SK-N-SH treated with all-trans-retinoic acid at 6 μM for 48 hours (cell line): Measurements from ENCODE around the gene SMCHD1.

Source experiments
- GLIS3 ChIP-seq: fragments of 250-450 bp; sonication (Bioruptor Pico); IDR thresholded peaks from 2 replicates; pipeline ENCODE4 v1.5.0; 2020; ENCODE audit warnings: mild to moderate bottlenecking, moderate library complexity
- OSR1 ChIP-seq: fragments of 250-450 bp; sonication (Bioruptor Pico); IDR thresholded peaks from 2 replicates; pipeline ENCODE4 v1.8.0; 2022; ENCODE audit warnings: moderate library complexity, mild to moderate bottlenecking, inconsistent platforms
- PPARA ChIP-seq: fragments of 250-450 bp; sonication (Bioruptor Pico); IDR thresholded peaks from 2 replicates; pipeline ENCODE4 v1.5.0; 2020; ENCODE audit warnings: mild to moderate bottlenecking, borderline replicate concordance
- RARB ChIP-seq: fragments of 250-450 bp; sonication (Bioruptor Pico); IDR thresholded peaks from 2 replicates; pipeline ENCODE4 v1.8.0; 2021; ENCODE audit warnings: mild to moderate bottlenecking, moderate library complexity
- TOX ChIP-seq: fragments of 250-450 bp; sonication (Bioruptor Pico); IDR thresholded peaks from 2 replicates; pipeline ENCODE4 v1.8.0; 2021; ENCODE audit warnings: mild to moderate bottlenecking, moderate library complexity, borderline replicate concordance
- ZFP30 ChIP-seq: fragments of 450-650 bp; formaldehyde crosslinking; IDR thresholded peaks from 2 replicates; pipeline ENCODE4 v1.5.0; 2022; ENCODE audit warnings: mild to moderate bottlenecking, moderate library complexity
- ZNF8 ChIP-seq: fragments of 450-650 bp; formaldehyde crosslinking; IDR thresholded peaks from 2 replicates; pipeline ENCODE4 v1.5.0; 2020; ENCODE audit warnings: mild to moderate bottlenecking, moderate library complexity
- TF ChIP-seq, protein P1 (sequence below): fragments of 250-450 bp; sonication (Bioruptor Pico); IDR thresholded peaks from 2 replicates; pipeline ENCODE4 v1.5.1; 2020; ENCODE audit warnings: low read depth, mild to moderate bottlenecking, moderate library complexity

DNA sequence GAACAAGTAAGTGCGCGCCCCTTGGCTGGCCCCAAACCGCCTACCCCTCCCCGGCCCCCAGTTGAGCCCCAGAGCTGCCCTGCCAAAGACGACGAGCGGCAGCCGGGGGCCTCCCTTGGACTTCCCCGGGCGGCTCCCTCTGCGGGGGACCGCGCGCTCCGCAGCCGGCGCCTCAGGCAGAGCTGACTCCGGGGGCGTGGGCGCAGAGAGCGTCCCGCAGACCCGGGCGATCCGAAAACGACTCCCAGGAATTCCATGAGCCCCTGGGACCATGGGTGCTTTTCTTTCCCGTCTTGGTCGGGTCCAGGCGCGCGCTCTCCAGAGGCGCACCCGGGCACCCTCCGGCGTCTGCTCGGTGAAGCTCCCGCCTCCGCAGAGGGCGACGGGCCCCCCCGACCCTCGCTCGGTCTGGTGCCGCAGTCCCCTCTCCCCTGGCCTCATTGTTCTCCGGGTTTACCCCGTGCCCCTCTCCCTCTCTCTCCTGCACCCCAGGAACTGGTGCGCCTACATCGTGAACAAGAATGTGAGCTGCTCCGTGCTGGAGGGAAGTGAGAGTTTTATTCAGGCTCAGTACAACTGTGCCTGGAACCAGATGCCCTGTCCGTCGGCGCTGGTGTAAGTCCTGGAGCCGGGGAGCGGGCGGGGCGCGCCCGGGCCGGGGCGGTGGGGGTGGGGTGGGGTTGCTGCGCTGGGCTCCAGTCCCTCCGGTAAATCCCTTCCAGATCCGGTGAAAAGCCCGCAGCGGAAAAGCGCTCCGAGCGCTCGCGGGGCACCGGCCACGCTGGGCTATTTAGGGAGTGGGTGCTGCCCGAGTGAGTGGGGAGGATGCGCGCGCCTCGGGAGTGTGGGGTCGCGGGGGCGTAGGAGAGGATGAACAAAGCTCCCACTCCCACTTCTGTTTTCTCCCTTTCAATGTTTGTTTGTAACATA, 192.1 kb downstream of the SMCHD1 start:
- TF ChIP-seq, protein P1, sequence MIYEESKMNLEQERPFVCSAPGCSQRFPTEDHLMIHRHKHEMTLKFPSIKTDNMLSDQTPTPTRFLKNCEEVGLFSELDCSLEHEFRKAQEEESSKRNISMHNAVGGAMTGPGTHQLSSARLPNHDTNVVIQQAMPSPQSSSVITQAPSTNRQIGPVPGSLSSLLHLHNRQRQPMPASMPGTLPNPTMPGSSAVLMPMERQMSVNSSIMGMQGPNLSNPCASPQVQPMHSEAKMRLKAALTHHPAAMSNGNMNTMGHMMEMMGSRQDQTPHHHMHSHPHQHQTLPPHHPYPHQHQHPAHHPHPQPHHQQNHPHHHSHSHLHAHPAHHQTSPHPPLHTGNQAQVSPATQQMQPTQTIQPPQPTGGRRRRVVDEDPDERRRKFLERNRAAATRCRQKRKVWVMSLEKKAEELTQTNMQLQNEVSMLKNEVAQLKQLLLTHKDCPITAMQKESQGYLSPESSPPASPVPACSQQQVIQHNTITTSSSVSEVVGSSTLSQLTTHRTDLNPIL, result no peak
- no peak for TF ChIP-seq RARB (CRISPR knock-in tag)
- TF ChIP-seq GLIS3 (CRISPR knock-in tag), result no peak
- TF ChIP-seq TOX (CRISPR knock-in tag), result no peak
- no peak for TF ChIP-seq ZNF8 (CRISPR knock-in tag)
- no peak for TF ChIP-seq ZFP30 (CRISPR knock-in tag)
- TF ChIP-seq OSR1 (CRISPR knock-in tag), result no peak
- TF ChIP-seq PPARA (CRISPR knock-in tag), result no peak
